Mucosa of rectum (tissue), 2 donors: Measurements from ENCODE around the gene PLXNA4.

ENCODE experiments used
- H3K27ac ChIP-seq, 2 donors: one replicate each; pipeline ENCODE4 v1.7.0; 2013; ENCODE audit warnings: inconsistent platforms in 2 of 2, low read depth in 2 of 2, low read length in 2 of 2
- H3K27me3 ChIP-seq, 2 donors: one replicate each; pipeline ENCODE4 v1.7.0; 2013; ENCODE audit warnings: low read length in 2 of 2; ENCODE audit not compliant: control insufficient read depth in 2 of 2, insufficient read depth in 2 of 2
- H3K36me3 ChIP-seq, 2 donors: one replicate each; pipeline ENCODE4 v1.7.0; 2013; ENCODE audit warnings: low read length in 2 of 2; ENCODE audit not compliant: control insufficient read depth in 2 of 2, insufficient read depth in 2 of 2
- H3K4me1 ChIP-seq, 2 donors: one replicate each; pipeline ENCODE4 v1.7.0; 2013; ENCODE audit warnings: low read length in 2 of 2, mild to moderate bottlenecking in 1 of 2; ENCODE audit not compliant: control insufficient read depth in 2 of 2, insufficient read depth in 2 of 2
- H3K4me3 ChIP-seq, 2 donors: one replicate each; pipeline ENCODE4 v1.7.0; 2013; ENCODE audit warnings: low read length in 2 of 2
- H3K9ac ChIP-seq, 2 donors: one replicate each; pipeline ENCODE4 v1.7.0; 2013; ENCODE audit warnings: low read length in 2 of 2, low read depth in 1 of 2, mild to moderate bottlenecking in 1 of 2
- H3K9me3 ChIP-seq, 2 donors: one replicate each; pipeline ENCODE4 v1.7.0; 2013; ENCODE audit warnings: low read length in 2 of 2; ENCODE audit not compliant: control insufficient read depth in 2 of 2
- donor health status: healthy.
- donor health status: Normal muscosa, but diverticular disease.

PLXNA4 gene

DNA sequence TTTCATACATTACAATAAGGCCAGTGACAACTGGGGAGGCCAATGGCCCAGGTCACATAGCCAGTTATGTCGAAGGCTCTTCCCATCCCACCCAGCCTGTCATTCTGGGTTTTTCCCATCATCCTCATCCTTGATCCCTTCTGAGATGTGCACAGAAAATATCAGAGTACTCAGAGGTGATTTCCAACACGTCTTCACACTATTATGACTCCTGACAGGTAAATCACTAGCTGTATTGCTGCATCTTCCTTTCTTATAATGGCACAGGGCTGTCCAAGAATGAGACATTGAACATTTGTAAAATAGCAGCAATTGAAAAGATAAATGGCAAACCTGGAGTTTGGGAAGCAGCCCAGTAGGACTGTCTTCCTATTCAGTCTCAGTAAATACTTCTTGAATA is 159.9 kb downstream of the PLXNA4 start:
- Histone ChIP-seq H3K27me3 (no peaks in the 10 kb centered on the region), H3K27ac (no peak overlapping the region), H3K4me3 (no peak overlapping the region), H3K9me3 (no peaks in the 10 kb centered on the region), H3K9ac (no peak overlapping the region), H3K36me3 (no peaks in the 10 kb centered on the region), H3K4me1 (no peaks in the 10 kb centered on the region)

DNA sequence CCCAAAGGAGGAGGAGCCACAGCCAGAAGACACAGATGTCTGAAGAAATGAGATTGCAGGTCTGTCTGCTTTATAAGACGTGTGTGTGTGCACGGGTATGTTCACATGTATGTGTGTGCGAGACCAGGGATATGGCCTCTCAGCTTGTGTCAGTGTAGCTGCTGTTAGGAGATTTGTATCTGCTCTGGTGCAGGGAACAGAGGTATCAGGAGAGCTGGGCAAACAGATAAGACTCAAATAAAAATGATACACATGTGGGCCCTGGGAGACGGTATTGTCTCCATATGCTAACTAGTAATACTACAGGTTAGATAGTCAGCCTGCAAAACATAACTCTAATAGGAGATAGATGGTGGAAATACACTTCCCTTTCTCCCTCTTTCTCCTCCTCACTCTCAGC is 161.0 kb downstream of the PLXNA4 start:
- H3K27ac ChIP-seq: no peak overlapping the region
- no peak overlapping the region for H3K9ac ChIP-seq
- no peak overlapping the region for H3K4me3 ChIP-seq
- no peaks in the 10 kb centered on the region for H3K9me3 ChIP-seq
- H3K36me3 ChIP-seq: no peaks in the 10 kb centered on the region
- H3K4me1 ChIP-seq: no peaks in the 10 kb centered on the region
- no peaks in the 10 kb centered on the region for H3K27me3 ChIP-seq

DNA sequence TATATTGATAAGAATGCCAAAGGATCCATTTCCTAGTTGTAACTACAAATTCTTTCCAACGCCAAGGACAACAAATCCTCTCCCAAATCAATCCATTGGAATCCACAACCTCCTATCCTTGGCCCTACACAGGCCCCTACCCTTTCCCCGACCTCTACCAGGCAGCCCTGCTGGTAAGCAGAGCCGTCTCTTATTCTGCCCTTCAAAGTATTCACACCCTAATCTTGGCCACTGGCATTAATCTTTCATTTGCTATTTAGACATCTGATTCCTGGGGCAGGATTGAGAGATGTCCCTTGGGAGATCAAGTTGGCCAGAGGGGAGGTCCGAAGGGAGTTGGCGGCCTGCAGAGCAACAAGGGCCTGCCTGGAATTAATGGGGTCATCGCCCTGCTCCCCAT is 161.4 kb downstream of the PLXNA4 start:
- no peaks in the 10 kb centered on the region for H3K9me3 ChIP-seq
- no peaks in the 10 kb centered on the region for H3K27me3 ChIP-seq
- H3K4me1 ChIP-seq: no peaks in the 10 kb centered on the region
- no peak overlapping the region for H3K27ac ChIP-seq
- H3K9ac ChIP-seq: no peak overlapping the region
- H3K36me3 ChIP-seq: no peaks in the 10 kb centered on the region
- no peak overlapping the region for H3K4me3 ChIP-seq

DNA sequence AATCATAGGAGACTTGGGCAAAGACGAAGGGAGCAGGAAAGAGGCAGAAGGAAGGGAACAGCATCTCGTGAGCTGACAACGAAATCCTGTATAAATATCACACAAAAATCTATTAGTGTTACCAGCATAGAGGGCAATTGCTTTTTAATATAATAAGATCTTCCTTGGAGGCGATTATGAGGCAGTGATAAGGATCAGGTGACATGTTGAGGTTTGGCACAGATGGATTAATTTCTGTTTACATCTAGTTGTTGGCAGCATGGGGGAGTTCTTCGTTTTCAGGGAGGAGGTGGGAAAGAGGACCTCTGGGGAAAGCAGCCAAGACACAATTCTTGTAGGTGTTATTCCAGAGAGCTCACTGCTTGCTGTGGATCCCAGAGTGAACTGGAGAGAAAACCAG is 163.8 kb downstream of the PLXNA4 start:
- Histone ChIP-seq H3K36me3 (no peaks in the 10 kb centered on the region), H3K27me3 (no peaks in the 10 kb centered on the region), H3K9ac (no peak overlapping the region), H3K27ac (no peak overlapping the region), H3K4me3 (no peak overlapping the region), H3K9me3 (no peaks in the 10 kb centered on the region), H3K4me1 (no peaks in the 10 kb centered on the region)

DNA sequence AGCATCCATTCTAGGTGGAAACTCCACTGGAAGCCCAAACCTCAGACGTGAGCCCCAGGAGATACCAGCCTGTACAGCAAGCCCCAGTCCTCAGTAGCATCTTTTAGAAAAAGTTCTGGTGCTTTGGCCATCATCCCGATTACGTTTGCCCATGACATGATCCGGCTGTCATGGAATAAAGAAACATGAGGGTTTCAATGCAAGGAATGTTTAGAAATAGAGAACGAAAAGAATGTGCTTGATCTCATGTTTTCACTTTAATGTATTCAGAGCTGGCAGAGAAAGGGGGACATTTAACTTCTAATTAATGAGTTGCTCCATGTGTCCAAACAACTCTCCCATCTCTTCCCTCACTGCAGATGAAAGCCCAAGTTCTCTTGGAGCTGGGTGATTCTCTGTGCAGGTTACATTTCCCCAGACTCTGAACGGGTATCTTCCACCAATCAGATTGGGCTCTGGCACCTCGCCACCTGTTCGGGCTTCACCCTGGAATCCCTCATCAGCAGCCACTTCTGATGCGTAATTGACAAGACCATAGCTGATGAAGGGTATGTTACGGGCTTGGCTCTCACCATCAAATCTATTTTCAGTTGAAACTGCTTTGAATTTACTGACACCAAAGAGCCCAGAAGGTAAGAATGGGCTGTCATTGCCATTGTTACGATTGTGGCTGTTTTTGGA is 165.3 kb downstream of the PLXNA4 start:
- Histone ChIP-seq H3K27ac (no peak overlapping the region), H3K4me3 (no peak overlapping the region), H3K36me3 (no peaks in the 10 kb centered on the region), H3K9me3 (no peaks in the 10 kb centered on the region), H3K9ac (no peak overlapping the region), H3K4me1 (no peaks in the 10 kb centered on the region), H3K27me3 (no peaks in the 10 kb centered on the region)

DNA sequence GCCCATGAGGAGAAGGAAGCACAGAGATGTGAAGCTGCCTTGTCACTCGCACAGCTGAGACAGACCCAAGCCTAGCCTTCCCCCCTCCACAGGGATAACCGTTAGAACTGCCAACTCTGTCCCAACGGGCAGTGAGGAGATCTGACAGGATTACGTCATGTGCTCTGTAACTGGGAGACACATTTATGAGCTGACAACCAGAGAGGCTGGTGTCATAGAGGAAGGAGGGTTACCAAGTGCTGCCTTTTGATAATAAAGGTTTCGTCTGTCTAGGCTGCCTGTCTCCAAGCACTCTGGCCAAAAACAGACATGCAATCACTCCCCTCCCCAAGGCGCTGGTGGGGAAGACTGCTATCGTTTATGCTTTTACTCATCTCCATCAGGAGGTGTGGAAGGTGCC is 165.9 kb downstream of the PLXNA4 start:
- H3K4me1 ChIP-seq: no peaks in the 10 kb centered on the region
- H3K27ac ChIP-seq: no peak overlapping the region
- no peaks in the 10 kb centered on the region for H3K27me3 ChIP-seq
- H3K36me3 ChIP-seq: no peaks in the 10 kb centered on the region
- H3K9ac ChIP-seq: no peak overlapping the region
- no peaks in the 10 kb centered on the region for H3K9me3 ChIP-seq
- no peak overlapping the region for H3K4me3 ChIP-seq

DNA sequence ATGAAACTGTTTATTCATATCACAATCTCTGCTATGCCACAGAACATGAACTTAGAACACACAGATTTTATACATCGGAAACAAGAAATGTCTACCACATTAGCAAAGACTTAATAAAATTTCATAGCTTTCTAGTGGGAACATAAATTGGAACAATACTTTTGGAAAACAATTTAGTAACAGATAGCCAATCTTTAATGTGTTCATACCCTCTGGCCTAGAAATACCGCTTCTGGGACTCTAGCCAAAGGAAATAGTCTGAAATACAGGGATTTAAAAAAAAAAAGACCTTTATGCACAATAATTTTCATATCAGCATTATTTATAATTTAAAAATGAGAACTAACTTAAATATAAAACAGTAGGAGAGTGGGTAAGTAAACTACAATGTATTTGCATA is 168.5 kb downstream of the PLXNA4 start:
- Histone ChIP-seq H3K9me3 (no peaks in the 10 kb centered on the region), H3K36me3 (no peaks in the 10 kb centered on the region), H3K27ac (no peak overlapping the region), H3K27me3 (no peaks in the 10 kb centered on the region), H3K4me3 (no peak overlapping the region), H3K4me1 (no peaks in the 10 kb centered on the region), H3K9ac (no peak overlapping the region)

DNA sequence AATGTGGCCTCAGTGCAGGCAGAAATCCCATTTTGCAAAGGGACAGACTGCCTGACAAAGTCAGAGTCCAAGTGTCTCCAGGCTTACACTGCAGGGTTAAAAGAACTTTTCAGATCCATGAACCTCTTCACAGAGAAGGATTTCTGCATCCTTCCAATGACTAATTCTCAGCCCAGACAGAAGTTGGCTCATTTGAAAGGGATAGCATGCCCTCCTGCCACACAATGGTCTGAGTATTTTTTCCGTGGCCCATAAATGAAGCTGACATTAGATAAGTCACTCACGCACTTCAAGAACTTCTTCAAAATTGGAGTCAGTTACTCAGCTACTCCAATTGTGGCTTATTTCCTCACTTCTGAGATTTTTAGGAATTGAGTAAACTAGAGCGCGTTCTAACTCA is 170.2 kb downstream of the PLXNA4 start:
- H3K36me3 ChIP-seq: no peaks in the 10 kb centered on the region
- H3K4me3 ChIP-seq: no peak overlapping the region
- no peaks in the 10 kb centered on the region for H3K27me3 ChIP-seq
- no peak overlapping the region for H3K9ac ChIP-seq
- no peaks in the 10 kb centered on the region for H3K9me3 ChIP-seq
- no peak overlapping the region for H3K27ac ChIP-seq
- no peaks in the 10 kb centered on the region for H3K4me1 ChIP-seq

DNA sequence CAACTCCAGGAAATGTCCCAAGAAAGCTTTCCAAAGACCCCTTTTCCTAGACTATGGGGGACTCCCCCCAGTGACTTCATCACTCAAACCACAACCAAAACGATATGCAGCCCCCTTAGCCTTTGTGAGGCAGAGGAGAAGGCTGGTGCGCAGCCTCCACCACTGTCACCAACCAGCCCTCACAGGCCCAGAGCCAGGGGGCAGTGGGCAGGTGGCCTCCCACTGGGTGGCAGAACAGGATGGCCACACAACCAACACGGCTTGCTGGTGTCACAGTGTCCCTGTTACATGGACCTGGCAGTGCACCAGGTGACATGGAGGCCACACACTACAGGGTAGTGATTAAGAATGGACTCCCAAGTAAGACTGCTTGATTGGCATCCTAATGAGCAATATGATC is 172.0 kb downstream of the PLXNA4 start:
- Histone ChIP-seq H3K27ac (no peak overlapping the region), H3K4me3 (no peak overlapping the region), H3K4me1 (no peaks in the 10 kb centered on the region), H3K9ac (no peak overlapping the region), H3K9me3 (no peaks in the 10 kb centered on the region), H3K27me3 (no peaks in the 10 kb centered on the region), H3K36me3 (no peaks in the 10 kb centered on the region)

DNA sequence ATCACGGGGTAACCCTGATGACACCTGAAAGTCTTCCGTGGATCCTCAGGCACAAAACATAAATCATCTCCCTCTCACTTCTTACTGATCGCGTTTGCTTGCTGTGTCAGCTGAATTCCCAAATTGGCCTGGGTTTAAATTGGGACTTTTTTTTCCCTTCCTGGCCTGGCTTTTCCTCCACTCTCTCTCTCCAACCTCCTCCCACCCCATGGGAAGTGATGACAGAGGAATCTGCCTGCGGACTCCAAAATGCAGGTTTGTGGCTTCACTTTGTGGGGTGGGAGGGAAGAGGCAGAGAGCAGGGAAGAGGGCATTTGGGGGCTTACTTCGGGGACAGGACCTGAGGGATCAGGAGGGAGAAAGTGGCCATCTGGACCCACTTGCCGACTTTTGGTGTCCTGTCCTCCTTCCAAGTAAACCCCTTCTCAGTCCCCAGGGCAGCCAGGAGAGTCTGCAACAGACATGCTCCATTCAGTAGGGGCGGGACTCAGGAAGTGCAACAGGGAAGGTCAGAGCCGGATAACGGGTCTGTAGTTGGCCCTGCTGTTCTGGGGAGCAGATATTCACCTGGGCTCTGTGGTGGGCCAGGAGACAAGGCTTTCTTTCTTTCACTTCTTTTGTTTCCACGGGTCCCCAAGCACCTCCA is 172.7 kb downstream of the PLXNA4 start:
- H3K27me3 ChIP-seq: no peaks in the 10 kb centered on the region
- H3K4me3 ChIP-seq: no peak overlapping the region
- H3K4me1 ChIP-seq: no peaks in the 10 kb centered on the region
- no peak overlapping the region for H3K27ac ChIP-seq
- H3K36me3 ChIP-seq: no peaks in the 10 kb centered on the region
- no peak overlapping the region for H3K9ac ChIP-seq
- no peaks in the 10 kb centered on the region for H3K9me3 ChIP-seq
